Endodermal cell (in vitro differentiated cells): Measurements from ENCODE around the gene OTC. TPM values are rescaled to one million over a fixed set of nuclear protein-coding genes. Genes with fewer than 3 reads are reported as not detected.
A peak's percentile ranks its signal among the peaks of the same experiment; 100 is the strongest.

Source experiments
- DNase-seq: peaks from one replicate; pipeline ENCODE4 v3.0.0-alpha.2; 2017
- H3K27ac ChIP-seq: 2 replicates; pipeline ENCODE4 v1.5.1; 2013; ENCODE audit warnings: mild to moderate bottlenecking, low read depth, low read length, moderate library complexity
- H3K27me3 ChIP-seq: 2 replicates; pipeline ENCODE4 v1.6.1; 2013; ENCODE audit warnings: mild to moderate bottlenecking, low read length, moderate library complexity; ENCODE audit not compliant: insufficient read depth, control insufficient read depth, poor library complexity, severe bottlenecking
- H3K36me3 ChIP-seq: 2 replicates; pipeline ENCODE4 v1.7.0; 2013; ENCODE audit warnings: mild to moderate bottlenecking, low read length, moderate library complexity; ENCODE audit not compliant: control insufficient read depth, insufficient read depth
- H3K4me1 ChIP-seq: one replicate; pipeline ENCODE4 v1.7.0; 2013; ENCODE audit warnings: low read length; ENCODE audit not compliant: control insufficient read depth, insufficient read depth
- H3K4me3 ChIP-seq: 2 replicates; pipeline ENCODE4 v1.5.1; 2013; ENCODE audit warnings: mild to moderate bottlenecking, low read length, moderate library complexity
- H3K9ac ChIP-seq: 2 replicates; pipeline ENCODE4 v1.6.1; 2013; ENCODE audit warnings: mild to moderate bottlenecking, low read length, moderate library complexity; ENCODE audit not compliant: poor library complexity, severe bottlenecking; ENCODE audit errors: extremely low read depth
- H3K9me3 ChIP-seq: 2 replicates; pipeline ENCODE4 v1.6.1; 2013; ENCODE audit warnings: mild to moderate bottlenecking, low read length, moderate library complexity; ENCODE audit not compliant: control insufficient read depth
- H3K27ac Mint-ChIP-seq: 2 replicates; pipeline ENCODE4 v1.8.0; 2020; ENCODE audit warnings: mixed read lengths
- H3K27me3 Mint-ChIP-seq: 2 replicates; pipeline ENCODE4 v1.8.0; 2021; ENCODE audit warnings: mild to moderate bottlenecking, mixed read lengths; ENCODE audit not compliant: insufficient read depth
- H3K36me3 Mint-ChIP-seq: 2 replicates; pipeline ENCODE4 v1.8.0; 2020; ENCODE audit warnings: low read depth, mixed read lengths
- H3K4me1 Mint-ChIP-seq: 2 replicates; pipeline ENCODE4 v1.8.0; 2020; ENCODE audit warnings: mixed read lengths
- H3K4me3 Mint-ChIP-seq: 2 replicates; pipeline ENCODE4 v1.8.0; 2020; ENCODE audit warnings: mild to moderate bottlenecking, moderate library complexity, mixed read lengths
- H3K9me3 Mint-ChIP-seq: 2 replicates; pipeline ENCODE4 v1.8.0; 2020; ENCODE audit warnings: mild to moderate bottlenecking, mixed read lengths
- WGBS, 2 experiments: methylation state at CpG; one replicate each; pipeline versions ENCODE4 v1.1.5 to v1.1.7; 2013; ENCODE audit warnings: missing lambda C conversion rate in 2 of 2, mixed read lengths in 1 of 2; ENCODE audit not compliant: insufficient coverage in 1 of 2, insufficient read length in 1 of 2; 5-methylcytosine and 5-hydroxymethylcytosine counted together
- long read RNA-seq, 4 experiments: library from polyadenylated mRNA in 2 of 4; library from RNA in 1 of 4; library from capped mRNA in 1 of 4; stranded (forward) in 3 of 4; unstranded in 1 of 4; transcript quantifications; one replicate each; pipeline ENCODE4 v2.0.0, GENCODE V29; 2020 to 2021; ENCODE audit warnings: inconsistent platforms in 1 of 4
- polyA plus RNA-seq, 2 experiments: library from polyadenylated mRNA; stranded (reverse); fragments of 50-300 nt; gene quantifications; one replicate each; pipeline ENCODE4 v1.2.3, GENCODE V29; 2013
- total RNA-seq, 2 donors: library from RNA; stranded (reverse); fragmentation: NEBNext Ultra II Directional in 1 of 2; extraction: Animal tissue kit (Norgen Biotek cat#: 25700) in 1 of 2; gene quantifications; 2 replicates in 1 of 2; 3 replicates in 1 of 2; pipeline ENCODE4 v1.2.1, GENCODE V29; 2021
- TF ChIP-seq, protein P1 (sequence below): fragments of 200-600 bp; sonication (generic); conservative IDR thresholded peaks from 2 replicates; pipeline ENCODE4 v1.5.0; 2021; ENCODE audit warnings: antibody characterized with exemption, mild to moderate bottlenecking

Gene OTC
- total RNA-seq: not detected
- polyA plus RNA-seq (2013, experiment 1 of 2): not detected
- polyA plus RNA-seq (2013, experiment 2 of 2): not detected
- long read RNA-seq, experiment 1: 0 reads
- long read RNA-seq, experiment 2: 0 reads
- long read RNA-seq, experiment 3: 0 reads
- long read RNA-seq, experiment 4: 0 reads

DNA sequence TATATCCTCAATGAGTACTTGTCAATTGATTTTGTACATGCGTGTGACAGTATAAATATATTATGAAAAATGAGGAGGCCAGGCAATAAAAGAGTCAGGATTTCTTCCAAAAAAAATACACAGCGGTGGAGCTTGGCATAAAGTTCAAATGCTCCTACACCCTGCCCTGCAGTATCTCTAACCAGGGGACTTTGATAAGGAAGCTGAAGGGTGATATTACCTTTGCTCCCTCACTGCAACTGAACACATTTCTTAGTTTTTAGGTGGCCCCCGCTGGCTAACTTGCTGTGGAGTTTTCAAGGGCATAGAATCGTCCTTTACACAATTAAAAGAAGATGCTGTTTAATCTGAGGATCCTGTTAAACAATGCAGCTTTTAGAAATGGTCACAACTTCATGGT lies at the start of gene OTC:
TSS of gene OTC (plus strand) at position 243 of the 400 bp plus-strand sequence. CDS start at position 336, 93 bp downstream.
- TF ChIP-seq, protein P1, sequence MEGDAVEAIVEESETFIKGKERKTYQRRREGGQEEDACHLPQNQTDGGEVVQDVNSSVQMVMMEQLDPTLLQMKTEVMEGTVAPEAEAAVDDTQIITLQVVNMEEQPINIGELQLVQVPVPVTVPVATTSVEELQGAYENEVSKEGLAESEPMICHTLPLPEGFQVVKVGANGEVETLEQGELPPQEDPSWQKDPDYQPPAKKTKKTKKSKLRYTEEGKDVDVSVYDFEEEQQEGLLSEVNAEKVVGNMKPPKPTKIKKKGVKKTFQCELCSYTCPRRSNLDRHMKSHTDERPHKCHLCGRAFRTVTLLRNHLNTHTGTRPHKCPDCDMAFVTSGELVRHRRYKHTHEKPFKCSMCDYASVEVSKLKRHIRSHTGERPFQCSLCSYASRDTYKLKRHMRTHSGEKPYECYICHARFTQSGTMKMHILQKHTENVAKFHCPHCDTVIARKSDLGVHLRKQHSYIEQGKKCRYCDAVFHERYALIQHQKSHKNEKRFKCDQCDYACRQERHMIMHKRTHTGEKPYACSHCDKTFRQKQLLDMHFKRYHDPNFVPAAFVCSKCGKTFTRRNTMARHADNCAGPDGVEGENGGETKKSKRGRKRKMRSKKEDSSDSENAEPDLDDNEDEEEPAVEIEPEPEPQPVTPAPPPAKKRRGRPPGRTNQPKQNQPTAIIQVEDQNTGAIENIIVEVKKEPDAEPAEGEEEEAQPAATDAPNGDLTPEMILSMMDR: no peak
- peaks cover 2% of the 10 kb centered on the region for H3K27me3 Mint-ChIP-seq
- Histone ChIP-seq H3K4me3 (no peak within 1 kb of the TSS), H3K4me1 (no peaks in the 10 kb centered on the region), H3K27ac (no peak within 1 kb of the TSS), H3K9me3 (no peaks in the 10 kb centered on the region), H3K36me3 (no peaks in the 10 kb centered on the region), H3K27me3 (no peaks in the 10 kb centered on the region), H3K9ac (no peak within 1 kb of the TSS)
- H3K9me3 Mint-ChIP-seq: peaks cover 55% of the 10 kb centered on the region
- DNase-seq: no peak
- H3K4me3 Mint-ChIP-seq: no peak within 1 kb of the TSS
- H3K4me1 Mint-ChIP-seq: no peaks in the 10 kb centered on the region
- no peak within 1 kb of the TSS for H3K27ac Mint-ChIP-seq
- no peaks in the 10 kb centered on the region for H3K36me3 Mint-ChIP-seq
- WGBS, 2 experiments: 95 to 100% methylated on average over 2 to 3 of the region's 4 CpGs

DNA sequence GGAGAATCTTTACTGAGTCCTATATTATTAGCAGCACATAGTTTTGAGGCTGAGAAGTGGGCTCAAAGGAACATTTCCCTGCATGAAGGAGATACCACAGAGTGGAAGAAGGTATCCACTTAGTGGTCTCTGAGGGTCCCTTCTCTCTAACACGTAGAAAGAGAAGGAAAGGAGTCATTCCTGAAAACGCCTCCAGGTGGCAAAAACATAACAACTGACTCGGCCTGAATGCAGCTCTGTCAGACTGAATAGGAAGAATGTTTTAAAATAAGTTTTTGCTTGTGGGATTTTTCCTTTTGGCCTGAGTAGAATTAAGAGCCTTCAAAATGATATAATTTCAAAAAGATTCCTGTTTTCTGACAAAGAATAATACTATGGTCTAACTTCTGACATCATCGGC lies 48.4 kb upstream of the OTC start:
- H3K27ac Mint-ChIP-seq: no peak overlapping the region
- DNase-seq: peak; percentile 57
- no peaks in the 10 kb centered on the region for H3K36me3 ChIP-seq
- no peak overlapping the region for H3K4me3 Mint-ChIP-seq
- no peak overlapping the region for H3K9ac ChIP-seq
- H3K27me3 ChIP-seq: no peaks in the 10 kb centered on the region
- H3K9me3 Mint-ChIP-seq: peaks cover 12% of the 10 kb centered on the region
- no peaks in the 10 kb centered on the region for H3K9me3 ChIP-seq
- no peaks in the 10 kb centered on the region for H3K27me3 Mint-ChIP-seq
- no peaks in the 10 kb centered on the region for H3K4me1 ChIP-seq
- H3K4me1 Mint-ChIP-seq: no peaks in the 10 kb centered on the region
- WGBS, 2 experiments: 14 to 21% methylated on average over 1 to 3 of the region's 4 CpGs
- no peak overlapping the region for H3K4me3 ChIP-seq
- H3K36me3 Mint-ChIP-seq: peaks cover 3% of the 10 kb centered on the region
- H3K27ac ChIP-seq: no peak overlapping the region
- TF ChIP-seq, protein P1: peak; percentile 63

DNA sequence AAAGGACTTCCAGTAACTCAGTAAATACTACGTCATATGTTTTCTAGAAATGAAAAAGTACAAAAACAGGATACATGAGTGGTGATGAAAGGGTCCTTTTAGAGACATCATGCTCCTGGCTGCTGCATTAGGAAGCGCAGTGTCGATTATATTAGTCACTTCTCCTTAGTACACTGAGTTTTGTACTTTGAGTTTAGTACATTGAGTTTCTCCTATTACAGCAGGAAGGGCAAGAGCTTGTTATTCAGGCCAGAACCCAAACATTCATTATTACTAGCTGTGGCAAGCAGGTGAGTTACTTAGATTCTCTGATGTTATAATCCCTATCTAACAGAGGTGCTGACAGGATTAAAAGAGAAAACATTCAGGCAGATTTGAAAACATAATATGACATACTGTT lies 46.4 kb upstream of the OTC start:
- peaks cover 3% of the 10 kb centered on the region for H3K36me3 ChIP-seq
- Mint-ChIP-seq H3K4me3 (no peak overlapping the region), H3K36me3 (peaks cover 2% of the 10 kb centered on the region), H3K4me1 (no peaks in the 10 kb centered on the region), H3K27ac (no peak overlapping the region), H3K9me3 (peaks cover 15% of the 10 kb centered on the region), H3K27me3 (no peaks in the 10 kb centered on the region)
- H3K9ac ChIP-seq: no peak overlapping the region
- no peak for DNase-seq
- H3K9me3 ChIP-seq: no peaks in the 10 kb centered on the region
- H3K4me3 ChIP-seq: no peak overlapping the region
- no peak overlapping the region for H3K27ac ChIP-seq
- H3K4me1 ChIP-seq: no peaks in the 10 kb centered on the region
- TF ChIP-seq, protein P1: no peak
- 95 to 100% methylated on average over 2 to 3 of the region's 3 CpGs for WGBS, 2 experiments
- no peaks in the 10 kb centered on the region for H3K27me3 ChIP-seq
